Activated CD8-positive, alpha-beta T cell treated with anti-CD3 and anti-CD28 coated beads for 36 hours (primary cell): ENCODE data around the gene MEF2B. TPM values are rescaled to one million over a fixed set of nuclear protein-coding genes. Genes with fewer than 3 reads are reported as not detected.

ENCODE experiments used
- ATAC-seq: fragments of 200-7000 bp; cut with Tn5 transposase; one replicate; pipeline ENCODE4 v1.10.0; 2021; ENCODE audit warnings: mild to moderate bottlenecking, moderate library complexity
- CTCF ChIA-PET: fragments of 350-600 bp; sonication (Branson Sonifier 250); formaldehyde crosslinking; loops from one replicate; lab custom pipeline; 2021; ENCODE audit warnings: antibody characterized with exemption; lab: Charles Lee
- POLR2A ChIA-PET: fragments of 350-600 bp; sonication (Branson Sonifier 250); formaldehyde crosslinking; loops from one replicate; lab custom pipeline; 2021; ENCODE audit warnings: antibody characterized with exemption; lab: Charles Lee
- DNase-seq: peaks from one replicate; pipeline ENCODE4 v3.0.0-alpha.2; 2020
- H3K27ac Mint-ChIP-seq: one replicate; pipeline ENCODE4 v1.8.0; 2021; ENCODE audit warnings: mild to moderate bottlenecking, mixed read lengths
- H3K27me3 Mint-ChIP-seq: one replicate; pipeline ENCODE4 v1.8.0; 2021; ENCODE audit warnings: mixed read lengths
- H3K36me3 Mint-ChIP-seq: one replicate; pipeline ENCODE4 v1.8.0; 2021; ENCODE audit warnings: low read depth, mixed read lengths
- H3K4me1 Mint-ChIP-seq: one replicate; pipeline ENCODE4 v1.8.0; 2021; ENCODE audit warnings: low read depth, mixed read lengths
- H3K4me3 Mint-ChIP-seq: one replicate; pipeline ENCODE4 v1.8.0; 2021; ENCODE audit warnings: mild to moderate bottlenecking, moderate library complexity, mixed read lengths
- H3K9me3 Mint-ChIP-seq: one replicate; pipeline ENCODE4 v1.8.0; 2021; ENCODE audit warnings: mixed read lengths
- CTCF ChIP-seq: fragments of 200-600 bp; IDR thresholded peaks from one replicate; pipeline ENCODE4 v1.8.0; 2022; ENCODE audit warnings: antibody characterized with exemption, mild to moderate bottlenecking
- intact Hi-C: fragments of 100-400 bp; cut with micrococcal nuclease; formaldehyde crosslinking; loops from one replicate; pipeline ENCODE4 v1.10.0; 2022
- total RNA-seq, 2 experiments: library from RNA; stranded (reverse); gene quantifications; one replicate each; pipeline ENCODE4 v1.2.3, GENCODE V29; 2021

Gene MEF2B
- total RNA-seq, 2 experiments from 2014 or later, result 1.4 to 2.6 TPM

GRCh38 chr19:19167612-19168011 is 2.5 kb downstream of the MEF2B start:
- ATAC-seq (no peak), DNase-seq (no peak)
- intact Hi-C loops, result no loop called here
- CTCF ChIA-PET, result no interaction called here
- POLR2A ChIA-PET, result no interaction called here
- H3K27ac Mint-ChIP-seq, result no peak overlapping the region
- no peaks in the 10 kb centered on the region for H3K9me3 Mint-ChIP-seq
- H3K4me3 Mint-ChIP-seq, result no peak overlapping the region
- peaks cover 12% of the 10 kb centered on the region for H3K4me1 Mint-ChIP-seq
- no peaks in the 10 kb centered on the region for H3K36me3 Mint-ChIP-seq
- no peak for TF ChIP-seq CTCF
- H3K27me3 Mint-ChIP-seq, result peaks cover 4% of the 10 kb centered on the region

- ATAC-seq (no peak), DNase-seq (no peak)
- Mint-ChIP-seq H3K27ac (no peak overlapping the region), H3K9me3 (no peaks in the 10 kb centered on the region), H3K27me3 (peaks cover 2% of the 10 kb centered on the region), H3K4me1 (peaks cover 10% of the 10 kb centered on the region), H3K4me3 (no peak overlapping the region), H3K36me3 (no peaks in the 10 kb centered on the region)
- CTCF ChIA-PET, result no interaction called here
- POLR2A ChIA-PET, result no interaction called here
- TF ChIP-seq CTCF, result no peak
- intact Hi-C loops, result no loop called here
Measured at GRCh38 chr19:19165396-19165795, 4.7 kb downstream of the MEF2B start.

GRCh38 chr19:19162495-19162894 is 7.6 kb downstream of the MEF2B start:
- DNase-seq, result no peak
- ChIA-PET CTCF (interaction anchor here (1.6 kb wide), 1 partner anchor 12 kb away, joined by 7 read pairs; no protein-coding TSS in a partner anchor), POLR2A (no interaction called here)
- Mint-ChIP-seq H3K4me1 (peaks cover 7% of the 10 kb centered on the region), H3K27me3 (no peaks in the 10 kb centered on the region), H3K27ac (no peak overlapping the region), H3K36me3 (no peaks in the 10 kb centered on the region), H3K9me3 (no peaks in the 10 kb centered on the region), H3K4me3 (no peak overlapping the region)
- no peak for TF ChIP-seq CTCF
- intact Hi-C loops, result no loop called here
- no peak for ATAC-seq

- ChIA-PET CTCF (interaction anchor here (1.6 kb wide), 1 partner anchor 15 kb away, joined by 4 read pairs; no protein-coding TSS in a partner anchor), POLR2A (interaction anchor here (0.6 kb wide), 2 partner anchors 8 to 96 kb away, joined by 3 read pairs; no protein-coding TSS in a partner anchor)
- H3K4me3 Mint-ChIP-seq, result no peak overlapping the region
- no peaks in the 10 kb centered on the region for H3K27me3 Mint-ChIP-seq
- H3K27ac Mint-ChIP-seq, result no peak overlapping the region
- peaks cover 12% of the 10 kb centered on the region for H3K36me3 Mint-ChIP-seq
- no peak for DNase-seq
- TF ChIP-seq CTCF, result no peak
- intact Hi-C loops, result no loop called here
- no peaks in the 10 kb centered on the region for H3K9me3 Mint-ChIP-seq
- H3K4me1 Mint-ChIP-seq, result peaks cover 7% of the 10 kb centered on the region
- ATAC-seq, result no peak
Measured at GRCh38 chr19:19160461-19161035, 9.5 kb downstream of the MEF2B start.

GRCh38 chr19:19159534-19159933 is 10.5 kb downstream of the MEF2B start:
- Mint-ChIP-seq H3K36me3 (peaks cover 19% of the 10 kb centered on the region), H3K27me3 (no peaks in the 10 kb centered on the region), H3K4me1 (peaks cover 7% of the 10 kb centered on the region), H3K27ac (no peak overlapping the region), H3K4me3 (no peak overlapping the region), H3K9me3 (no peaks in the 10 kb centered on the region)
- ATAC-seq (no peak), DNase-seq (no peak)
- intact Hi-C loops, result no loop called here
- ChIA-PET CTCF (interaction anchor here (0.8 to 1.0 kb wide), 2 partner anchors 15 to 16 kb away, joined by 3 to 5 read pairs; no protein-coding TSS in a partner anchor), POLR2A (no interaction called here)
- no peak for TF ChIP-seq CTCF
